Naive thymus-derived CD8-positive, alpha-beta T cell (primary cell): ENCODE data around the gene ASS1. TPM values are rescaled to one million over a fixed set of nuclear protein-coding genes. Genes with fewer than 3 reads are reported as not detected.
A peak's percentile ranks its signal among the peaks of the same experiment; 100 is the strongest.

Experiments
- ATAC-seq, 2 donors: fragments of 150-1000 bp; cut with Tn5 transposase in 1 of 2; sonication (Bioruptor Pico), chemical (Tn5 transposase) in 1 of 2; 1 replicate in 1 of 2; 2 replicates in 1 of 2; pipeline ENCODE4 v1.10.0; 2021; ENCODE audit warnings: mild to moderate bottlenecking in 2 of 2, moderate library complexity in 2 of 2
- POLR2A ChIA-PET: fragments of 350-600 bp; sonication (Branson Sonifier 250); formaldehyde crosslinking; loops from one replicate; lab custom pipeline; 2021; ENCODE audit warnings: antibody characterized with exemption; lab: Charles Lee
- DNase-seq, 10 donors: peaks; one replicate each; pipeline versions ENCODE4 v3.0.0 to v3.0.0-alpha.2; 2020 to 2022
- H3K27ac Mint-ChIP-seq, 10 donors: one replicate each; pipeline ENCODE4 v1.8.0; 2020 to 2022; ENCODE audit warnings: mild to moderate bottlenecking in 10 of 10, mixed read lengths in 10 of 10, moderate library complexity in 4 of 10, inconsistent platforms in 1 of 10
- H3K27me3 Mint-ChIP-seq, 5 donors: one replicate each; pipeline ENCODE4 v1.8.0; 2021 to 2022; ENCODE audit warnings: mixed read lengths in 5 of 5
- H3K36me3 Mint-ChIP-seq, 3 donors: one replicate each; pipeline ENCODE4 v1.8.0; 2020 to 2022; ENCODE audit warnings: mixed read lengths in 3 of 3, mild to moderate bottlenecking in 2 of 3, inconsistent platforms in 1 of 3
- H3K4me1 Mint-ChIP-seq, 4 donors: one replicate each; pipeline ENCODE4 v1.8.0; 2021 to 2022; ENCODE audit warnings: mixed read lengths in 4 of 4
- H3K4me3 Mint-ChIP-seq, 10 donors: one replicate each; pipeline ENCODE4 v1.8.0; 2020 to 2022; ENCODE audit warnings: mild to moderate bottlenecking in 10 of 10, mixed read lengths in 10 of 10, moderate library complexity in 6 of 10, inconsistent platforms in 1 of 10
- H3K9me3 Mint-ChIP-seq, 9 donors: one replicate each; pipeline ENCODE4 v1.8.0; 2020 to 2022; ENCODE audit warnings: mixed read lengths in 9 of 9, mild to moderate bottlenecking in 3 of 9, inconsistent platforms in 1 of 9, moderate library complexity in 1 of 9
- polyA plus RNA-seq, 3 donors: library from polyadenylated mRNA; unstranded; fragments of 300-500 nt; fragmentation: Illumina TruSeq; gene quantifications; one replicate each; pipeline ENCODE4 v1.2.3, GENCODE V29; 2021
- total RNA-seq, 8 experiments: library from RNA in 2 of 8; stranded (reverse) in 2 of 8; gene quantifications; one replicate each; pipeline ENCODE4 v1.2.3 and lab custom pipeline; 2021 to 2026

ASS1 gene
- total and polyA plus RNA-seq, 5 experiments from 2014 or later: not detected

DNA sequence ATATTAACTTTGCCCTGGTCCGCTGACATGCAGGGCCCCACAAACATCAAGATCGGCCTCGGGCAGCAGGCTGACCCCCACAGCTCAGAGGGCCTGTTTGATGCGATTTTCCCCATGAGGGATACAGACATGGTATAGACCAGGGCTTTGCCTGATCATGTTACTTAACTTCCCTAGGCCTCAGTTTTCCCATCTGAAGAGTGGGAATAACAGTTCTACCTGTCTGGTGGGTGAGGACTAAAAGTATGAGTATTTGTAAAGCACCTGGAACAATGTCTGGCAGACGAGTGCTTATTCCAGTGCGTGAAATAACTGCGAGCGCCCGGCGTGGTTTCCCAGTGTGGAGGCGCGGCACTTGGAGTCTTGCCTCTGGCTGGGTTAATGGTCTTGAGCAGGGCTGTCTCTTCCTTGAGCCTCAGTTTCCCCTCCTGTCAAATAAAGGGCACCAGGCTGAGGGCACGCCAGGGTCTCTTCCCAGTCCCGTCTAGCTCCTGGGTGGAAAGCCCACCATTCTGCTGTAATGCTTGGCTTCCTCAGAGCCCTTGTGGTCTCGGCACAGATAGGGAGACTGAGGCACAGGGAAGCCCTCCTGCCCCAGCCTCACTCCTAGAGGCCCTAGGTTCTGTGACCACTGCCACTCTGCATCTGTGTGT, 47.2 kb downstream of the ASS1 start:
- Mint-ChIP-seq H3K36me3 (no peaks in the 10 kb centered on the region), H3K4me1 (no peaks in the 10 kb centered on the region), H3K27me3 (peaks cover 4 to 37% (median 4%) of the 10 kb centered on the region in 5 donors), H3K27ac (no peak overlapping the region), H3K9me3 (peaks cover 0 to 10% (median 3%) of the 10 kb centered on the region in 9 donors), H3K4me3 (no peak overlapping the region)
- ATAC-seq (no peak), DNase-seq (peak in 1 of 10 donors; percentile 34)
- POLR2A ChIA-PET: no interaction called here

- Mint-ChIP-seq H3K27me3 (peaks cover 4 to 40% (median 4%) of the 10 kb centered on the region in 5 donors), H3K36me3 (no peaks in the 10 kb centered on the region), H3K4me3 (no peak overlapping the region), H3K27ac (no peak overlapping the region), H3K4me1 (no peaks in the 10 kb centered on the region), H3K9me3 (peaks cover 0 to 10% (median 3%) of the 10 kb centered on the region in 9 donors)
- POLR2A ChIA-PET: no interaction called here
- no peak for DNase-seq
- no peak for ATAC-seq
Measured at GRCh38 chr9:130493021-130493420, 48.3 kb downstream of the ASS1 start.

GRCh38 chr9:130493476-130493875, 48.7 kb downstream of the ASS1 start:
- no peak for ATAC-seq
- POLR2A ChIA-PET: no interaction called here

GRCh38 chr9:130495067-130495466, 50.3 kb downstream of the ASS1 start:
- Mint-ChIP-seq H3K36me3 (no peaks in the 10 kb centered on the region), H3K9me3 (peaks cover 0 to 10% (median 3%) of the 10 kb centered on the region in 9 donors), H3K27ac (no peak overlapping the region), H3K4me1 (no peaks in the 10 kb centered on the region), H3K4me3 (no peak overlapping the region), H3K27me3 (peaks cover 4 to 36% (median 4%) of the 10 kb centered on the region in 5 donors)
- ATAC-seq: no peak
- DNase-seq: no peak
- POLR2A ChIA-PET: interaction anchor here (0.6 kb wide), 1 partner anchor 128 kb away, joined by 3 read pairs; no protein-coding TSS in a partner anchor

More at GRCh38 chr9:130493476-130493875, 48.7 kb downstream of the ASS1 start:
- Mint-ChIP-seq H3K4me1 (no peaks in the 10 kb centered on the region), H3K9me3 (peaks cover 0 to 10% (median 3%) of the 10 kb centered on the region in 9 donors), H3K27ac (no peak overlapping the region), H3K4me3 (no peak overlapping the region), H3K27me3 (peaks cover 4 to 39% (median 4%) of the 10 kb centered on the region in 5 donors), H3K36me3 (no peaks in the 10 kb centered on the region)
- peak in 1 of 10 donors; percentile 38 for DNase-seq

GRCh38 chr9:130497139-130497538, 52.4 kb downstream of the ASS1 start:
- Mint-ChIP-seq H3K4me3 (no peak overlapping the region), H3K9me3 (peaks cover 0 to 10% (median 3%) of the 10 kb centered on the region in 9 donors), H3K27ac (peak overlapping the region in 1 of 10 donors; percentile 27), H3K36me3 (no peaks in the 10 kb centered on the region), H3K27me3 (peaks cover 4 to 22% (median 4%) of the 10 kb centered on the region in 5 donors), H3K4me1 (no peaks in the 10 kb centered on the region)
- DNase-seq (no peak), ATAC-seq (no peak)
- POLR2A ChIA-PET: no interaction called here

GRCh38 chr9:130498298-130498917, 53.6 kb downstream of the ASS1 start:
- Mint-ChIP-seq H3K27me3 (peaks cover 4 to 19% (median 4%) of the 10 kb centered on the region in 5 donors), H3K4me1 (no peaks in the 10 kb centered on the region), H3K4me3 (no peak overlapping the region), H3K36me3 (no peaks in the 10 kb centered on the region), H3K9me3 (peaks cover 0 to 10% (median 3%) of the 10 kb centered on the region in 9 donors), H3K27ac (no peak overlapping the region)
- peak in 1 of 10 donors; percentile 24 for DNase-seq
- POLR2A ChIA-PET: no interaction called here
- no peak for ATAC-seq

DNA sequence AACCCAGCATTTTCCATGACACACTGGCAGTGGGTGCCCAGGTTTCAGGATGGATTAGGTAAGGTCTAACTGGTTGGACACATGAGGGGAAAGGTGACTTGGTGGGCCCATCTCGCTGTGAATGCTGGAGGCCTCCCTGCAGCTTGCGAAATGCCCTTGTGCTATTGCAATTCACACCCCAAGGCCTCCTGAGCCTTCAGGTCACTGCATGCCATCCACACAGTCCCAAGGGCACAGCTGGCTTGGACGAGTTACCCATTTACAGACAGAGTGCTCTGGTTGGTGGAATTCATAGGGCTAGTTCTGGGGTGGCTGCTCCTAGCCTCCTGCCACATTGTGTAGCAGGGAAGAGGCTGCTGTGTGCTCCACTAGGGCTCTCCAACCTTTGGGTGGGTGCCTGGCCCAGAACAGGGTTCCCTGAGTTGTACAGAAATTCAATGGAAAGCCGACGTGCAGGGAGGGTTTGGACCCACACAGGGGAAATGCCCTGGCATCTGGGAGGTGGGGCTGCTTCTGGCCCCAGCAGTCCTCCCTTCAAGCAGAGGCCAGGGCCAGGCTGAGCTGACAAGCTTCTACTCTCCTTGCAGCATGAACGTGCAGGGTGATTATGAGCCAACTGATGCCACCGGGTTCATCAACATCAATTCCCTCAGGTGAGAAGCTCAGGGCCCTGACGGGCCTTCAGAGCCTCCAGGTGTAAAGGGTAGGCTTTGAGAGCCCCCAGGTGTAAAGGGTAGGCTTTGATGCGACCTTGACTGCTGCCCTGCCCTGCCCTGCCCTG, 54.3 kb downstream of the ASS1 start:
- Mint-ChIP-seq H3K27me3 (peaks cover 4 to 16% (median 4%) of the 10 kb centered on the region in 5 donors), H3K27ac (no peak overlapping the region), H3K4me3 (no peak overlapping the region), H3K9me3 (peaks cover 0 to 10% (median 3%) of the 10 kb centered on the region in 9 donors), H3K4me1 (no peaks in the 10 kb centered on the region), H3K36me3 (no peaks in the 10 kb centered on the region)
- DNase-seq: peak in 1 of 10 donors; percentile 24
- POLR2A ChIA-PET: no interaction called here
- ATAC-seq: no peak

GRCh38 chr9:130499804-130500263, 55.1 kb downstream of the ASS1 start:
- no peaks in the 10 kb centered on the region for H3K36me3 Mint-ChIP-seq
- H3K9me3 Mint-ChIP-seq: peaks cover 0 to 8% (median 3%) of the 10 kb centered on the region in 9 donors
- no peak overlapping the region for H3K27ac Mint-ChIP-seq
- H3K4me1 Mint-ChIP-seq: no peaks in the 10 kb centered on the region
- POLR2A ChIA-PET: no interaction called here
- DNase-seq (peak in 1 of 10 donors; percentile 23), ATAC-seq (no peak)
- H3K4me3 Mint-ChIP-seq: no peak overlapping the region
- H3K27me3 Mint-ChIP-seq: peaks cover 2 to 11% (median 4%) of the 10 kb centered on the region in 5 donors

DNA sequence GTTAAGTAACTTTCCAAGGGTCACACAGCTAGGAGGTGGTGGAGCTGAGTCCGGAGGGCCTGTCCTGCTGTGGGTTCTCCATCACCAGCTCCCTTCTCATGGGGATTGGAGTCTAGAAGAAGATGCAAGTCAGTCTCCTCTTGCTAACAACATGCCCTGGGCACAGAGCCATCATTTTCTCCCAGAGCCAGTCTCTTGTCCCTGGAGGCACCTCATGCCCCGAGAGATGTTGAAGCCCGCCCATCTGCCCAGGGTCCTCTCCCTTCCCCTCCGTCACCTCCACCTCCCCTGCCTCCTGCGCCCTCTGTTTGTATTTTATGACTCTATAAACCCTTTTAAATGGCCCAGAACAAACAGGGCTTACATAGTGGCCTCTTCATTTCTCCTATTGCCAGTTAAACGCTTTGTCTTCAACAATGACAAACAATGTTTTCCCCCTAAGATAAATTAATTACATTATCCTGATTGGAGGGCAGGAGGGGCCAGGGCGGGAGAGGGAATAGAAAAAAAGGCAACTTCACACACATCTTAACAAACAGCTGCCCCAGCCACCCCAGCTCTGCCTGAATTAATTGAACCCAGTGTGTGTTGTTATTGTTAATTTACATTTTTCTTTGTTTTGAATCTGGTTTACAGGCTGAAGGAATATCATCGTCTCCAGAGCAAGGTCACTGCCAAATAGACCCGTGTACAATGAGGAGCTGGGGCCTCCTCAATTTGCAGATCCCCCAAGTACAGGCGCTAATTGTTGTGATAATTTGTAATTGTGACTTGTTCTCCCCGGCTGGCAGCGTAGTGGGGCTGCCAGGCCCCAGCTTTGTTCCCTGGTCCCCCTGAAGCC, 55.8 kb downstream of the ASS1 start:
- POLR2A ChIA-PET: interaction anchor here (0.7 kb wide), 1 partner anchor 52 kb away, joined by 3 read pairs; no protein-coding TSS in a partner anchor
- H3K27me3 Mint-ChIP-seq: peaks cover 0 to 7% (median 4%) of the 10 kb centered on the region in 5 donors
- peaks cover 0 to 7% (median 0%) of the 10 kb centered on the region in 9 donors for H3K9me3 Mint-ChIP-seq
- DNase-seq: peak in 1 of 10 donors; percentile 13
- H3K4me1 Mint-ChIP-seq: no peaks in the 10 kb centered on the region
- H3K27ac Mint-ChIP-seq: no peak overlapping the region
- ATAC-seq: no peak
- no peaks in the 10 kb centered on the region for H3K36me3 Mint-ChIP-seq
- no peak overlapping the region for H3K4me3 Mint-ChIP-seq

GRCh38 chr9:130501639-130502038, 56.9 kb downstream of the ASS1 start:
- Mint-ChIP-seq H3K36me3 (no peaks in the 10 kb centered on the region), H3K9me3 (peaks cover 0 to 4% (median 0%) of the 10 kb centered on the region in 9 donors), H3K4me1 (no peaks in the 10 kb centered on the region), H3K4me3 (no peak overlapping the region), H3K27me3 (peaks cover 0 to 4% (median 0%) of the 10 kb centered on the region in 5 donors), H3K27ac (no peak overlapping the region)
- POLR2A ChIA-PET: no interaction called here
- DNase-seq (peak in 1 of 10 donors; percentile 28), ATAC-seq (no peak)

DNA sequence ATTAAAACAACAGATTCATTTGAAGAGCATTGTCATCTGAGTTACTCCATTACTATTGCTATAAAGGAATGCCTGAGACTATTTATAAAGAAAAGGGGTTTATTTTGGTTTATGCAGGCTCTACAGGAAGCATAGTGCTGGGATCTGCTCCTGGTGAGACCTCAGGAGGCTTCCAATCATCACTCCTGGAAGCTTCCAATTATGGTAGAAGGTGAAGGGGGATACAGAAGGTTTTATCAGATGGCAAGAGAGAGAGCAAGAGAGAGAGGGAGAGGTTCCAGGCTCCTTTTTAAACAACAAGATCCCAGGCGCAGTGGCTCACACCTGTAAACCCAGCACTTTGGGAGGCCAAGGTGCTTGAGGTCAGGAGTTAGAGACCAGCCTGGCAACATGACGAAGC, 63.5 kb downstream of the ASS1 start:
- Mint-ChIP-seq H3K27ac (no peak overlapping the region), H3K4me3 (no peak overlapping the region), H3K27me3 (peaks cover 1 to 25% (median 17%) of the 10 kb centered on the region in 5 donors), H3K36me3 (peaks cover 0 to 12% (median 6%) of the 10 kb centered on the region in 3 donors), H3K9me3 (peaks cover 3 to 14% (median 11%) of the 10 kb centered on the region in 9 donors), H3K4me1 (no peaks in the 10 kb centered on the region)
- ATAC-seq: no peak
- POLR2A ChIA-PET: no interaction called here
- no peak for DNase-seq

DNA sequence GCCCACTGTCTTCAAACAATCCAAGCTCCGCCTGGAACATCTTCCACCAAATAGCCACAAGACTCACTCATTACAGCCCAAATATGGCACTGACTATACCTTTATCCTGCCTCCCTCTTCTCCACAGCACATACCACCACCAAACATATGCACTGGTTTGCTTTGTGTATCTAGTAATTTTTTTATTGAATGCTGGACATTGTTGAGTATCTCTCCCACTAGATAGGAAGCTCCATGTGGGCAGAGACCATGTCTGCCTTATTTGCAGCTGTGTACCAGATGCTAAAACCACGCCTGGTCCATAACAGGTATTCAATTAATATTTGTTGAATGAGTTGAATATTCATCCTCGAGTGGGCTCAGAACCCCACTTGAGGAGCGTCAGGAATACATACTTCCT, 67.4 kb downstream of the ASS1 start:
- H3K36me3 Mint-ChIP-seq: peaks cover 0 to 12% (median 6%) of the 10 kb centered on the region in 3 donors
- POLR2A ChIA-PET: no interaction called here
- ATAC-seq: no peak
- no peak overlapping the region for H3K27ac Mint-ChIP-seq
- H3K4me1 Mint-ChIP-seq: no peaks in the 10 kb centered on the region
- H3K4me3 Mint-ChIP-seq: no peak overlapping the region
- peaks cover 1 to 38% (median 18%) of the 10 kb centered on the region in 5 donors for H3K27me3 Mint-ChIP-seq
- peak in 1 of 10 donors; percentile 4 for DNase-seq
- peaks cover 3 to 14% (median 13%) of the 10 kb centered on the region in 9 donors for H3K9me3 Mint-ChIP-seq
